Trophoblast cell (in vitro differentiated cells and primary cell): ENCODE results near the gene IMMP2L.

ENCODE experiments used
- DNase-seq, 2 donors: peaks; one replicate each; pipeline ENCODE4 v3.0.0-alpha.2; 2016
- H2AFZ ChIP-seq: 2 replicates; pipeline ENCODE4 v1.6.1; 2013; ENCODE audit warnings: low read length, moderate library complexity, mild to moderate bottlenecking; ENCODE audit not compliant: insufficient read depth, poor library complexity
- H2AK5ac ChIP-seq: 2 replicates; pipeline ENCODE4 v1.6.1; 2013; ENCODE audit warnings: mild to moderate bottlenecking, low read length
- H2BK120ac ChIP-seq: 2 replicates; pipeline ENCODE4 v1.6.1; 2013; ENCODE audit warnings: low read length, mild to moderate bottlenecking, moderate library complexity; ENCODE audit not compliant: insufficient read depth, poor library complexity
- H2BK12ac ChIP-seq: 2 replicates; pipeline ENCODE4 v1.6.1; 2013; ENCODE audit warnings: mild to moderate bottlenecking, low read length, moderate library complexity
- H2BK5ac ChIP-seq: 2 replicates; pipeline ENCODE4 v1.6.1; 2013; ENCODE audit warnings: low read length, low read depth, moderate library complexity, mild to moderate bottlenecking; ENCODE audit not compliant: poor library complexity
- H3K14ac ChIP-seq: 2 replicates; pipeline ENCODE4 v1.6.1; 2013; ENCODE audit warnings: mild to moderate bottlenecking, low read length
- H3K18ac ChIP-seq: 2 replicates; pipeline ENCODE4 v1.6.1; 2013; ENCODE audit warnings: mild to moderate bottlenecking, low read length
- H3K23ac ChIP-seq: 2 replicates; pipeline ENCODE4 v1.6.1; 2013; ENCODE audit warnings: low read length
- H3K27ac ChIP-seq: 2 replicates; pipeline ENCODE4 v1.5.1; 2013; ENCODE audit warnings: low read depth, mild to moderate bottlenecking, inconsistent platforms, low read length, moderate library complexity
- H3K27me3 ChIP-seq: 2 replicates; pipeline ENCODE4 v1.6.1; 2013; ENCODE audit warnings: inconsistent platforms, mild to moderate bottlenecking, low read length, moderate library complexity; ENCODE audit not compliant: insufficient read depth
- H3K36me3 ChIP-seq, 2 experiments: 1 replicate in 1 of 2; 2 replicates in 1 of 2; pipeline ENCODE4 v1.6.1; 2013; ENCODE audit warnings: low read length in 2 of 2, mild to moderate bottlenecking in 2 of 2, moderate library complexity in 1 of 2; ENCODE audit not compliant: insufficient read depth in 2 of 2, control insufficient read depth in 1 of 2
- H3K4ac ChIP-seq: 2 replicates; pipeline ENCODE4 v1.6.1; 2013; ENCODE audit warnings: low read depth, mild to moderate bottlenecking, low read length, moderate library complexity
- H3K4me1 ChIP-seq, 2 experiments: 1 replicate in 1 of 2; 2 replicates in 1 of 2; pipeline ENCODE4 v1.6.1; 2013; ENCODE audit warnings: low read length in 2 of 2, mild to moderate bottlenecking in 2 of 2, moderate library complexity in 1 of 2; ENCODE audit not compliant: insufficient read depth in 2 of 2, control insufficient read depth in 1 of 2
- H3K4me2 ChIP-seq: 2 replicates; pipeline ENCODE4 v1.6.1; 2013; ENCODE audit warnings: inconsistent platforms, mild to moderate bottlenecking, low read length, moderate library complexity
- H3K4me3 ChIP-seq: 2 replicates; pipeline ENCODE4 v1.5.1; 2013; ENCODE audit warnings: mild to moderate bottlenecking, low read depth, low read length, inconsistent platforms
- H3K79me1 ChIP-seq: one replicate; pipeline ENCODE4 v1.6.1; 2013; ENCODE audit warnings: low read length
- H3K79me2 ChIP-seq: 2 replicates; pipeline ENCODE4 v1.6.1; 2013; ENCODE audit warnings: low read length, mild to moderate bottlenecking; ENCODE audit not compliant: control insufficient read depth, insufficient read depth, poor library complexity
- H3K9ac ChIP-seq: 2 replicates; pipeline ENCODE4 v1.6.1; 2013; ENCODE audit warnings: mild to moderate bottlenecking, low read length
- H3K9me3 ChIP-seq: 2 replicates; pipeline ENCODE4 v1.6.1; 2013; ENCODE audit warnings: low read depth, mild to moderate bottlenecking, control low read depth, inconsistent platforms, low read length; ENCODE audit not compliant: insufficient read depth
- H4K12ac ChIP-seq: 2 replicates; pipeline ENCODE4 v1.6.1; 2013; ENCODE audit warnings: low read depth, mild to moderate bottlenecking, low read length, moderate library complexity
- H4K8ac ChIP-seq: 2 replicates; pipeline ENCODE4 v1.6.1; 2013; ENCODE audit warnings: low read depth, mild to moderate bottlenecking, low read length, moderate library complexity
- H4K91ac ChIP-seq: one replicate; pipeline ENCODE4 v1.6.1; 2013; ENCODE audit warnings: low read depth, mild to moderate bottlenecking, low read length, moderate library complexity
- WGBS: extraction: QIAGEN DNeasy Blood & Tissue Kit; methylation state at CpG from one replicate; pipeline ENCODE4 v1.1.7; 2013; ENCODE audit warnings: missing lambda C conversion rate; ENCODE audit not compliant: insufficient read length, insufficient coverage; ENCODE audit errors: extremely low coverage; 5-methylcytosine and 5-hydroxymethylcytosine counted together

The IMMP2L gene

GRCh38 chr7:111568419-111568818 lies 6.1 kb upstream of the IMMP2L start:
- Histone ChIP-seq H3K4me1 (no peaks in the 10 kb centered on the region), H3K79me1 (no peaks in the 10 kb centered on the region), H3K79me2 (no peaks in the 10 kb centered on the region), H3K4me2 (no peak overlapping the region), H4K12ac (no peak overlapping the region), H3K27me3 (no peaks in the 10 kb centered on the region), H3K36me3 (no peaks in the 10 kb centered on the region), H4K91ac (no peak overlapping the region), H2AFZ (no peak overlapping the region), H3K9ac (no peak overlapping the region), H3K27ac (no peak overlapping the region), H3K9me3 (peaks cover 7% of the 10 kb centered on the region), H3K4ac (no peak overlapping the region), H3K18ac (no peak overlapping the region), H2BK5ac (no peak overlapping the region), H3K4me3 (no peak overlapping the region), H2BK120ac (no peak overlapping the region), H3K23ac (no peak overlapping the region), H2BK12ac (no peak overlapping the region), H2AK5ac (no peak overlapping the region), H4K8ac (no peak overlapping the region), H3K14ac (no peak overlapping the region)
- no peak for DNase-seq

DNA sequence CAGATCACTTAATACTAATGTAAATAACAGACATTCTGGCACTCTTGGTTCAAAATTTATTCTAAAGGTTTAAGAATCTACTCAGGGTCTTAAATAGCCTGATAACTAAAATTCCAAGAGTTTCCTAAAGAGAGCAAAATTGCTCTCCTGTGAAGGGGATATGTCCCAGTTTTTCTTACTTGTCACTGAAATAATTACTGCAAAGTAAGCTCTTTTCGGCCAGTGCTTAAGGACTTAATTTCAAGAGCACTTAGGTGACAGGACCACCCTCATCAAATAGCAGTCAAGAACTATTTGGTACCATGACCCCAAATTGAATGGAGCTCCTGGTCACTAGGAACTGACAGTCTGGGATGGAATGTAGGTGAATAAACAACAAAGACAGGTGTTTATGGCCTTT lies 1.8 kb upstream of the IMMP2L start:
- H4K12ac ChIP-seq, result no peak overlapping the region
- no peaks in the 10 kb centered on the region for H3K9me3 ChIP-seq
- peaks cover 6% of the 10 kb centered on the region for H3K79me1 ChIP-seq
- no peaks in the 10 kb centered on the region for H3K27me3 ChIP-seq
- H3K4me1 ChIP-seq, result peaks cover 0 to 7% of the 10 kb centered on the region in 2 experiments
- H4K91ac ChIP-seq, result no peak overlapping the region
- no peak overlapping the region for H3K4me2 ChIP-seq
- no peak overlapping the region for H3K14ac ChIP-seq
- H4K8ac ChIP-seq, result no peak overlapping the region
- H3K4ac ChIP-seq, result no peak overlapping the region
- H3K18ac ChIP-seq, result no peak overlapping the region
- no peak overlapping the region for H3K23ac ChIP-seq
- H2BK120ac ChIP-seq, result no peak overlapping the region
- no peak overlapping the region for H2AFZ ChIP-seq
- H3K4me3 ChIP-seq, result no peak overlapping the region
- H3K79me2 ChIP-seq, result peaks cover 6% of the 10 kb centered on the region
- H3K9ac ChIP-seq, result no peak overlapping the region
- H3K27ac ChIP-seq, result no peak overlapping the region
- DNase-seq, result no peak
- H2BK5ac ChIP-seq, result no peak overlapping the region
- no peak overlapping the region for H2BK12ac ChIP-seq
- no CpG with 5 or more reads among the region's 1 CpG for WGBS
- no peaks in the 10 kb centered on the region for H3K36me3 ChIP-seq
- no peak overlapping the region for H2AK5ac ChIP-seq

- Histone ChIP-seq H4K91ac (peak overlapping the region; percentile 30), H3K4ac (no peak overlapping the region), H3K4me3 (peak overlapping the region; percentile 86), H4K12ac (peak overlapping the region; percentile 89), H2BK5ac (no peak overlapping the region), H3K9me3 (no peaks in the 10 kb centered on the region), H3K23ac (no peak overlapping the region), H3K27ac (peak overlapping the region; percentile 42), H2AFZ (peak overlapping the region; percentile 95), H2BK12ac (peak overlapping the region; percentile 15), H2BK120ac (peak overlapping the region; percentile 60), H2AK5ac (no peak overlapping the region), H3K4me2 (peak overlapping the region; percentile 63), H4K8ac (no peak overlapping the region), H3K18ac (peak overlapping the region; percentile 28), H3K14ac (peak overlapping the region; percentile 92), H3K9ac (no peak overlapping the region), H3K4me1 (peaks cover 0 to 7% of the 10 kb centered on the region in 2 experiments), H3K27me3 (no peaks in the 10 kb centered on the region), H3K79me2 (peaks cover 6% of the 10 kb centered on the region), H3K79me1 (peaks cover 6% of the 10 kb centered on the region), H3K36me3 (no peaks in the 10 kb centered on the region)
- no CpG with 5 or more reads among the region's 7 CpGs for WGBS
- no peak for DNase-seq
Measured at GRCh38 chr7:111561654-111561903, 713 bp downstream of the IMMP2L start.

DNA sequence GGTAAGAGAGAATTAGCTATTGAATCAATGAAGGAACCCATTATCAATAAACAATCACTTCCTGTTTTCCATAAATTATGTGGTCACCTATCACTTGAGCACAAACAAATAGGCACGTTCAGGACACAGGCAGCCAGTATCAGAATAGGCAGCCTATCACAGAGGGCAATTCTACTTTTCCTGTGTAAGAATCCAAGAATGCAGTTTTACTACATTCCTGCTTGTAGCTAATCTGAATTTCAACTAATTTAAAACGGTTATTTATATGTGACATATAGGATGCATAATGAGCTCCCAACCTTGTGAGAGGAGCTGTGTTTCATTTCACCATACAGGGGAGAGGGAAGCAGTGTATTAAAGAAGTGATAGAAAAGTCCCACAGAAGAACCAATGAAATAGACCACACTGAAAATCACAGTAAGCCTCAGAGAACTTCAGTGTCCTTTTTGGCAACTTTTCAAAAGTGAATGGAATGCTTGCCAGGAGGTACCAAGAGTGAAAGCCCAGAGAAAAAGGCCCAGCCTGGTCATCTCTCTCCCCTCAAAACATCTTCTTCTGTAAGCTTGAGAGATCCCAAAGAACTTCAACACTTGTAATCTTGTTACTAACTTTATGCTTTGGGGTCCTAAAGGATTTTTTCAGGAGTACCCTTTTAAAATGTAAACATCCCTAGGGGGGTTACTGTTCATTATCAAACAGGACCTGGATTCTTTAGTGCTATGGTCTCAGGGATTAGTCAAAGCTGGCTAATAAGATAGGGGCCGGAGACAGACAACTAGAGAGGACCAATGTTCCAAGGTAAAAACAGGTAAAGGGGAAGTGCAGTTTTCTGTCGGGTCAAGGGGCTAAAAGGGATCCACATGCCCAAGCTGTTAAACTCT lies 1.3 kb downstream of the IMMP2L start:
- no peaks in the 10 kb centered on the region for H3K36me3 ChIP-seq

More for the DNA sequence above, 1.3 kb downstream of the IMMP2L start:
- no peak overlapping the region for H4K8ac ChIP-seq
- peak overlapping the region; percentile 63 for H3K4me2 ChIP-seq
- no peak overlapping the region for H3K23ac ChIP-seq
- peak overlapping the region; percentile 95 for H2AFZ ChIP-seq
- no peak overlapping the region for H3K4me3 ChIP-seq
- H3K27ac ChIP-seq, result peak overlapping the region; percentile 42
- H3K4ac ChIP-seq, result no peak overlapping the region
- H2BK5ac ChIP-seq, result no peak overlapping the region
- H2BK12ac ChIP-seq, result peak overlapping the region; percentile 15
- peaks cover 6% of the 10 kb centered on the region for H3K79me1 ChIP-seq
- no peak overlapping the region for H4K12ac ChIP-seq
- peak overlapping the region; percentile 92 for H3K14ac ChIP-seq
- peak overlapping the region; percentile 28 for H3K18ac ChIP-seq
- WGBS, result no CpG with 5 or more reads among the region's 4 CpGs
- H3K9ac ChIP-seq, result no peak overlapping the region
- H3K9me3 ChIP-seq, result no peaks in the 10 kb centered on the region
- H2AK5ac ChIP-seq, result no peak overlapping the region
- peak overlapping the region; percentile 30 for H4K91ac ChIP-seq
- peaks cover 0 to 7% of the 10 kb centered on the region in 2 experiments for H3K4me1 ChIP-seq
- no peaks in the 10 kb centered on the region for H3K27me3 ChIP-seq
- peaks cover 6% of the 10 kb centered on the region for H3K79me2 ChIP-seq
- DNase-seq, result peak in 1 of 2 donors; percentile 81
- peak overlapping the region; percentile 60 for H2BK120ac ChIP-seq
